GM19463 (cell line): ENCODE measurements around the gene FAM169A.
"Not testable (repeated sequence)": the region's sequence is repeated elsewhere in the genome, so short reads cannot be mapped to it uniquely, and the experiment has no call there.

Source experiments
- ATAC-seq: cut with Tn5 transposase; IDR thresholded peaks from one replicate; pipeline ENCODE4 v1.9.1; 2021; ENCODE audit warnings: mild to moderate bottlenecking, moderate library complexity; ENCODE audit not compliant: unreplicated experiment

Gene FAM169A

DNA sequence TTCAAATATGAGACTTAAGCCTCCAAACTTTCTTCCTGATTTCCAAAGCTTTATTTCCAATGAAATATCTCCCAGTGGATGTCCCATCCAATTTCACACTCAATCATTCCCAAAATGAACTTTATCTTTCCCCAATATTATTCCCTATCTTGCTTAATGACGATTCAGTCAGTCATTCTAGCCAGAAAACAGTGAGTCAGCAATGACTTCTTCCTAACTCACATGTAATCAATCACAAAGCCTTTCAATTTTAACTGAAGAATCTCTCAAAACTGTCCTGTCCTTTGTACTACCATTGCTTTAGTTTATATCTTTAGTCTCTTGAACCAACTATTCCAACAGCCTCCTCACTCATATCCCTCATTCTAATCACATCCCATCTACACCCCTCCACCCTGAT lies 64.2 kb downstream of the FAM169A start:
- no peak for ATAC-seq

DNA sequence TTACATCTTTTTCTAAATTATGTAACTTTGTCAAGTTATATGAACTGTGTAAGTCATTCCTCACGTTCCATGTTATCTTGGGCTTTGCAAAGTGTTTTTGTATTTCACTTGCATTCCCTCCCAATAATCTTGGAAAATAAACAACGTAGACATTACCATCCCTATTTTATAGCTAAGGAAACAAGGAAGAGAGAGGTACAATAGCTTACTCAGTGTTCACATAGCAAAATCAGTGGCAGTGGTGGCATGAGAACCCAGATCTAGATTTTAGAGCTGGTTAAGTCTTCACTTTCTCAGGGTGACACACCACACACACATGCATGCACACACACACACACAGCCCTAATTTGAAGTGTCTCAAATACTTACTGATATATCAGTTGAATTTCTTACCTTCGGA lies 65.0 kb downstream of the FAM169A start:
- ATAC-seq = no peak

DNA sequence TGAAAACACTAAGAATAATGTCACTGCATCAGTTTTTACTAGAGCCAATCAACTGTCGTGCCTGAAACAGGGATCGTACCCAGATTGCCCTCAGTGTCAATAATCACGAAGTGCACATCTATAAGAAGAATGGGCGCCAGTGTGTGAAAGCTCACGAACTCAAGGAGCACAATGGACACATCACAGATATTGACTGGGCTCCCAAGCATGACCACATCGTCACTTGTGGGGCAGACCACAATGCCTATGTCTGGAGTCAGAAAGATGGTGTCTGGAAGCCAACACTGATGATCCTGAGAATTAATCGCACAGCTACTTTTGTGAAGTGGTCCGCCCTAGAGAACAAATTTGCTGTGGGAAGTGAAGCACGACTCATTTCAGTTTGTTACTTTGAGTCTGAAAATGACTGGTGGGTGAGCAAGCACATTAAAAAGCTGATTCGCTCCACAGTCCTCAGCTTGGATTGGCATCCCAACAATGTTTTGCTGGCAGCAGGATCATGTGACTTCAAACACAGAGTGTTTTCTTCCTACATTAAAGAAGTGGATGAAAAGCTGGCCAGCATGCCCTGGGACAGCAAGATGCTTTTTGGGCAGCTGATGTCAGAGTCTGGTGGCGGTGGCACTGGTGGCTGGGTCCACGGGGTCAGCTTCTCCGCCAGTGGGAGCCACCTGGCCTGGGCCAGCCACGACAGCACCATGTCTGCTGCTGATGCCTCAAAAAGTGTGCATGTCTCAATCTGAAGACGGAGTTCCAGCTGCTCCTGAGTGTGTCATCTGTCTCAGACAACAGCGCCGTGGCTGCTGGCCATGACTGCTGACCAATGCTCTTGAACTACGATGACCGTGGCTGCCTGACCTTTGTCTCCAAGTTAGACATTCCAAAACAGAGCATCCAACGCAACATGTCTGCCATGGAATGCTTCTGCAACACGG lies 66.9 kb downstream of the FAM169A start:
- no peak for ATAC-seq

DNA sequence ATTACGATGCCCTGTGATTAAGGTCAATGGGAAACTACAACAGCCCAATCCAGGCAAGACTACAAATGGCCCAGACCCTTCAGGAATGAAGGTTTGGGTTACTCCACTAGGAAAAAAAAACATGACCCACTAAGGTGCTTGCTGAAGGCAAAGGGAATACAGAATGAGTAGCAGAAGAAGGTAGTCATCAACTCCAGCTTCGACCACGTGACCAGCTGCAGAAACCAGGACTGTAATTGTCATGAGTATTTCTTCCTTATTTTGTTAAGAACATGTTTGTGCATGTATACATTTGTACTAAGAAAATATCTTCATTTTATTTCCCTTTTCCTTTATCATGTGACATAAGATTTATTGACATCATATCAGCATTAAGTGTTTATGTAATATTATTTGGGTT lies 74.5 kb downstream of the FAM169A start:
- not testable (repeated sequence) for ATAC-seq

DNA sequence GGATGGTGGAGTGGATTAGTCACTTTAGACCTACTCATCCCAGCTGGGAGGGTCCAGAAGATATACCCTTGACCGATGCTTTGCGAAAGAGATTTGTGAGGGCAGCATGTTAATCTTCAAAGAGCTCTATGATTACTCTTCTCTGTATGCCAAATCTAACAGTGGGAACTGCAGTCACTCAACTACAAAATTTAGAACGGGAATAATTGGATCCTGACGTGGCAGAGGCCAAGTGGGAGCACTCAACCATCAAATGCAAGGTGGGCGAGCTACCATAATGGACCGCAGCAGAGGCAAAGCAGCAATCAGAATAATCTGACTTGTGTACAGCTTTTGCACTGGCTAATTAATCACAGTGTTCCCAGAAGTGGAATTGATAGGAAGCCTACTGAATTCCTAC lies 78.8 kb downstream of the FAM169A start:
- no peak for ATAC-seq

DNA sequence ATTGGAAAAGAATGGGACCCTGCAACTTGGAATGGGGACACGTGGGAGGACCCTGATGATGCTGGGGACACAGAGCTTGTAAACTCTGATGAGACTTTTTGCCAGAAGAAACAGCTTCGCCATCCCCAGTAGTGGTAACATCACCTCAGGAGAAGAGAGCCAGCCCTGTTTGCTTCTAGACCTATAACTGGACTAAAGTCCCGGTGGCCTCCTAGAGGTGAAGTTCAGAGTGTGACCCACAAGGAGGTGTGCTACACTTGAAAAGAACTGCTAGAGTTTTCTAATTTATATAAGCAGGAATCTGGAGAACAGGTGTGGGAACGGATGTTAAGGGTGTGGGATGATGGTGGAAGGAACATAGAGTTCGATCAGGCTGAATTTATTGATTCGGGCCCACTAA lies 79.3 kb downstream of the FAM169A start:
- no peak for ATAC-seq

GRCh38 chr5:74778609-74779008 lies 87.6 kb downstream of the FAM169A start:
- ATAC-seq = no peak

- ATAC-seq = no peak
These were observed 93.8 kb downstream of the FAM169A start for GRCh38 chr5:74772359-74772758.

- peak; percentile 15 for ATAC-seq
These were observed 98.6 kb downstream of the FAM169A start for GRCh38 chr5:74767579-74767913.

GRCh38 chr5:74766849-74767578 lies 99.2 kb downstream of the FAM169A start, which contains the start of the genes GFM2 and NSA2:
GFM2 (minus strand) TSS chr5:74767117; CDS start chr5:74763742, 3,375 bp downstream.
NSA2 (plus strand) TSS chr5:74767249; CDS start chr5:74767361, 112 bp downstream.
- ATAC-seq = peak; percentile 84

- peak; percentile 36 for ATAC-seq
These were observed 99.8 kb downstream of the FAM169A start for GRCh38 chr5:74766418-74766848.

GRCh38 chr5:74765929-74766328 lies 100.3 kb downstream of the FAM169A start:
- no peak for ATAC-seq

DNA sequence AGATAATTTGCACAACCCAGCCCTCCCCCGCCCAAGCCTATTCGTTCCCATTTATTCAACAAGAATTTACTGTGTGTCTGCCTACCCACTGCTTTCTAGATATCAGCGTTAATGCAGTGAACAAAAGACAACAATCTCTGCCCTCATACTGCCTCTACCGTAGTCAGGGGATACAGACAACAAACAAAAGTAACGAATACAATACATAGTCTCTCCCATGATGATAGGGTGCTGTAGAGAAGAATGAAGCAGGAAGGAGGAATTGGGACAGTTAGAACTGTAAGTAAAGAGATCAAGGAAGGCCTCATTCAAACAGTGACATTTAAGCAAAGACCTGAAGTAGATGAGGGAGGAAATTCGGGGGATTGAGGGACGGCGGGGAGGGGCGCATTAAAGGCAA lies 101.0 kb downstream of the FAM169A start:
- no peak for ATAC-seq

DNA sequence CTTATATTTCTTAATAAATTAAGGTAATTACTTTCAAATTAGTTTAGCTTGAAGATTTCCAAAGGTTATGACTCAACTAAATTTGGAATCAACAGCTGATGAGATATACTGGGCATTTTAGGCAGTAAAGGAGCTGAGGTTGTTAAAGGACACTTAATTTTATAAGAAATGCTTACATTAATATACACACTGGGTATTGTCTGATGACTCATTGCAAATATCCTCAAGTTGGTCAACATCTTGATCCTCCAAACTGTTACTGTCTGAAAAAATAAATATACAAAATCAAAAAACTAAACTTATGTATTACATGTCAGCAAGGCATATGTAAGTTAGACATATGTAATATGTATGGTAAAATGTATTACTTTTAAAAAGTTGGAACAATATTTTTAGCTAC lies 102.7 kb downstream of the FAM169A start:
- no peak for ATAC-seq

DNA sequence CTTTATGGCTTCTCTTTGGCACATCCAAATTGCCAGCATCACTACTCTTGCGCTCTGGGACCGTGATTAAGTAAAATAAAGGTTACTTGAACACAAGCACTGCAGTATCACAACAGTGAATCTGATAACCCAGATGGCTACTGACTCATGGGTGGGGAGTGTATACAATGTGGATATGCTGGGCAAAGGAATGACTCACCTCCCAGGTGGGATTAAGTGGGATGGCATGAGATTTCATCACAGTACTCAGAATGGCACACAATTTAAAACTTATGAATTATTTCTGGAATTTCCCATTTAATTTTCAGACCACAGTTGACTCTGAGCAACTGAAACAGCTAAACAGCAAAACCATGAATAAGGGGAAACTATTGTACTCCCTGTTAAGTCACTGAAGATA lies 103.6 kb downstream of the FAM169A start:
- no peak for ATAC-seq

DNA sequence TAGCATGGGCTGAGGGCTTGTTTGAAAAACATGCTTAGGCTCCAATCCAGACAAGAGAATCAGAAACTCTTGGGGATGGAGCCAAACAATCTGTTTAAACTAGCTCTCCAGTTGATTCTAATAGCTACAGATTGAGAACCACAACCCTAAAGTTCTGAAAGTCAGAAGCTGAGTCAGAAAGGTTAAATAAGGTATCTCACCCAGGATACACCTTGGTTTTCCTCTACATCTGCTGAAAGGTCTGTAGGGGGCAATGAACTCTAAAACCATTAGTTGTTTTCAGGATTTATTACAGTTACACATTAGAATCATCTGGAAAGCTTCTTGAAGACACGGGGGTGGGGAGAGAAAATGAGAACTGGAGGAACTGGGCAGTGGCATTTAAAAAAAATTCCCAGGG lies 104.9 kb downstream of the FAM169A start:
- no peak for ATAC-seq

DNA sequence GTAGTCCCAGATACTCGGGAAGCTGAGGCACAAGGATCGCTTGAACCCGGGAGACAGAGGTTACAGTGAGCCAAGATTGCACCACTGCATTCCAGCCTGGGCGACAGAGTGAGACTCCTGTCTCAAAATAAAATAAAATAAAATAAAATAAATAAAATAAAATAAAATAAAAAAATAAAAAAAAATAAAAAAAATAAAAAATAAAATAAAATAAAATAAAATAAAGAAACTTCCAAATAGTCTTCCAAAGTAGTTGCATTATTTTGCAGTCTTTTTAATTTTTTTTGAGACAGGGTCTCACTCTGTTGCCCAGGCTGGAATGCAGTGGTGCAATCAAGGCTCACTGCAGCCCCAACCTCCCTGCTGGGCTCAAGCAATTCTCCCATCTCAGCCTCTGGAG lies 117.4 kb downstream of the FAM169A start:
- not testable (repeated sequence) for ATAC-seq

DNA sequence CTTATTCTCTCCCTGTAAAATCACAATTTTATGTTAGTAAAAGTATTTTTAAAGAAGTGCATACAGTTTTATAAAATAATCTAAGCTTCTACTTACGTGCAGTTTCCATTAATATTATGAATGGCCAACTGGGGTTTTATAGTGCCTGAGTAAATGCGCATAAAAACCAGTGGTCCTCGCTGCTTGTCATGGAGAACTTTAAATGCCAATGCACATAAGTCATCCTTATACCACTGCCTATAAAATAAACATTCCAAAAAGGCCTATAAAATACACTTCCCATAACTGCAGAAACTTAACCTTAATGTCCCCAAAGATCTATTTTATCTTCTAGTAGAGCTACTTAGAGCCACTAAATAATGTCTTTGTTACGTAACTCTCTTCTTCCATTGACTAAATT lies 127.8 kb downstream of the FAM169A start:
- no peak for ATAC-seq

- ATAC-seq = no peak
These were observed 129.4 kb downstream of the FAM169A start for GRCh38 chr5:74736759-74737158.
